B cell (primary cell): Measurements from ENCODE around the gene RBM33. TPM values are rescaled to one million over a fixed set of nuclear protein-coding genes. Genes with fewer than 3 reads are reported as not detected.
A peak's percentile ranks its signal among the peaks of the same experiment; 100 is the strongest.

Source experiments
- ATAC-seq: fragments of 200-7000 bp; cut with Tn5 transposase; one replicate; pipeline ENCODE4 v1.10.0; 2021; ENCODE audit warnings: low read depth, mild to moderate bottlenecking, moderate number of reproducible peaks, moderate library complexity
- CTCF ChIA-PET: fragments of 350-600 bp; sonication (Branson Sonifier 250); formaldehyde crosslinking; loops from one replicate; lab custom pipeline; 2021; ENCODE audit warnings: antibody characterized with exemption, inconsistent platforms; lab: Charles Lee
- POLR2A ChIA-PET: fragments of 350-600 bp; sonication (Branson Sonifier 250); formaldehyde crosslinking; loops from one replicate; lab custom pipeline; 2021; ENCODE audit warnings: antibody characterized with exemption; lab: Charles Lee
- DNase-seq: peaks from one replicate; pipeline ENCODE4 v3.0.0; 2013
- H2AFZ ChIP-seq: 2 replicates; pipeline ENCODE4 v1.6.1; 2012; ENCODE audit warnings: mild to moderate bottlenecking, low read depth, low read length; ENCODE audit not compliant: insufficient read depth, poor library complexity, severe bottlenecking
- H3K27ac ChIP-seq, 2 donors: 1 replicate in 1 of 2; 2 replicates in 1 of 2; pipeline ENCODE4 v1.5.1; 2012 to 2013; ENCODE audit warnings: low read length in 2 of 2, mild to moderate bottlenecking in 2 of 2, moderate library complexity in 1 of 2
- H3K27me3 ChIP-seq, 4 experiments: fragments of 200-600 bp in 1 of 4; sonication (generic) in 1 of 4; replicated peaks in 1 of 4; 1 replicate in 2 of 4; 2 replicates in 2 of 4; pipeline versions ENCODE4 v1.6.1 to v1.7.0; 2013 to 2016; ENCODE audit warnings: low read length in 3 of 4, mild to moderate bottlenecking in 2 of 4, mixed read lengths in 1 of 4, moderate library complexity in 1 of 4; ENCODE audit not compliant: insufficient read depth in 4 of 4, control insufficient read depth in 3 of 4; ENCODE audit errors: control extremely low read depth in 1 of 4
- H3K36me3 ChIP-seq, 2 experiments: replicated peaks in 1 of 2; 1 replicate in 1 of 2; 2 replicates in 1 of 2; pipeline versions ENCODE4 v1.6.1 to v1.7.1; 2013; ENCODE audit warnings: low read length in 1 of 2; ENCODE audit not compliant: insufficient read depth in 2 of 2, control insufficient read depth in 1 of 2; ENCODE audit errors: control extremely low read depth in 1 of 2, extremely low read depth in 1 of 2
- H3K4me1 ChIP-seq, 2 donors: fragments of 200-600 bp in 1 of 2; sonication (generic) in 1 of 2; 1 replicate in 1 of 2; 2 replicates in 1 of 2; pipeline versions ENCODE4 v1.5.1 to v1.6.1; 2013 to 2017; ENCODE audit warnings: low read length in 2 of 2; ENCODE audit not compliant: control insufficient read depth in 2 of 2, insufficient read depth in 2 of 2
- H3K4me2 ChIP-seq: replicated peaks from 2 replicates; pipeline ENCODE3; 2012; ENCODE audit warnings: mild to moderate bottlenecking, low read depth, low read length; ENCODE audit not compliant: poor library complexity, severe bottlenecking
- H3K4me3 ChIP-seq, 5 experiments: fragments of 200-600 bp in 1 of 5; sonication (generic) in 1 of 5; 1 replicate in 3 of 5; 2 replicates in 2 of 5; pipeline versions ENCODE4 v1.5.1 to v1.7.0; 2011 to 2016; ENCODE audit warnings: low read length in 4 of 5, mild to moderate bottlenecking in 4 of 5, low read depth in 2 of 5, control low read depth in 1 of 5, moderate library complexity in 1 of 5; ENCODE audit not compliant: insufficient read depth in 1 of 5; ENCODE audit errors: control extremely low read depth in 1 of 5, extremely low read depth in 1 of 5
- H3K79me2 ChIP-seq: fragments of 200-600 bp; sonication (generic); one replicate; pipeline ENCODE4 v1.6.0; 2016; ENCODE audit warnings: low read length; ENCODE audit not compliant: control insufficient read depth, insufficient read depth
- H3K9ac ChIP-seq: fragments of 200-600 bp; sonication (generic); 2 replicates; pipeline ENCODE4 v1.6.1; 2017; ENCODE audit warnings: mild to moderate bottlenecking, low read length, moderate library complexity
- H3K9me3 ChIP-seq, 3 donors: one replicate each; pipeline versions ENCODE4 v1.6.1 to v1.7.1; 2013; ENCODE audit warnings: low read length in 2 of 3; ENCODE audit not compliant: control insufficient read depth in 2 of 3, insufficient read depth in 1 of 3; ENCODE audit errors: control extremely low read depth in 1 of 3
- H4K20me1 ChIP-seq: 2 replicates; pipeline ENCODE4 v1.6.0; 2012; ENCODE audit warnings: mild to moderate bottlenecking, low read length; ENCODE audit not compliant: insufficient read depth, control insufficient read depth, poor library complexity, severe bottlenecking
- H3K27ac Mint-ChIP-seq: one replicate; pipeline ENCODE4 v1.8.0; 2021; ENCODE audit warnings: mixed read lengths
- H3K27me3 Mint-ChIP-seq: one replicate; pipeline ENCODE4 v1.8.0; 2021; ENCODE audit warnings: mixed read lengths
- H3K4me1 Mint-ChIP-seq: one replicate; pipeline ENCODE4 v1.8.0; 2021; ENCODE audit warnings: mixed read lengths
- H3K4me3 Mint-ChIP-seq: one replicate; pipeline ENCODE4 v1.8.0; 2021; ENCODE audit warnings: mixed read lengths
- H3K9me3 Mint-ChIP-seq: one replicate; pipeline ENCODE4 v1.8.0; 2022; ENCODE audit warnings: mixed read lengths; ENCODE audit not compliant: insufficient read depth
- CTCF ChIP-seq: fragments of 200-600 bp; IDR thresholded peaks from one replicate; pipeline ENCODE4 v1.8.0; 2022; ENCODE audit warnings: antibody characterized with exemption, mild to moderate bottlenecking
- EZH2 ChIP-seq: IDR thresholded peaks from 2 replicates; pipeline ENCODE4 v1.6.1; 2012; ENCODE audit warnings: borderline replicate concordance, low read depth, mild to moderate bottlenecking, moderate library complexity, low read length; ENCODE audit not compliant: insufficient read depth, poor library complexity, severe bottlenecking
- WGBS: methylation state at CpG from one replicate; pipeline ENCODE4 v1.1.5; 2013; ENCODE audit warnings: missing lambda C conversion rate; ENCODE audit not compliant: insufficient coverage; 5-methylcytosine and 5-hydroxymethylcytosine counted together
- intact Hi-C: fragments of 100-400 bp; cut with micrococcal nuclease; formaldehyde crosslinking; loops from one replicate; pipeline ENCODE4 v1.10.0; 2022
- polyA plus RNA-seq: library from polyadenylated mRNA; depleted of rRNA; stranded (reverse); fragments of >200 nt; gene quantifications from 2 replicates; pipeline ENCODE4 v1.2.3, GENCODE V29; 2012
- total RNA-seq, 2 donors: library from RNA; stranded (reverse); fragments of 120-200 nt in 1 of 2; gene quantifications; 1 replicate in 1 of 2; 2 replicates in 1 of 2; pipeline versions ENCODE4 v1.2.3 to v1.2.4, GENCODE V29; 2013 to 2022

RBM33 gene
- total and polyA plus RNA-seq, 2 donors (not counting 1 experiment from before 2014, with no cell fraction given): 33.5 to 189 TPM

GRCh38 chr7:155797262-155798250 is 153.1 kb downstream of the RBM33 start:
- H3K9me3 Mint-ChIP-seq: no peaks in the 10 kb centered on the region

More at GRCh38 chr7:155797262-155798250, 153.1 kb downstream of the RBM33 start:
- Histone ChIP-seq H3K4me3 (no peak overlapping the region), H3K9me3 (no peaks in the 10 kb centered on the region), H3K79me2 (no peaks in the 10 kb centered on the region), H3K27ac (no peak overlapping the region), H3K4me1 (peaks cover 18% of the 10 kb centered on the region in 2 donors), H3K27me3 (peaks cover 0 to 51% (median 15%) of the 10 kb centered on the region in 4 experiments), H3K36me3 (no peaks in the 10 kb centered on the region), H2AFZ (peak overlapping the region; percentile 33), H4K20me1 (no peaks in the 10 kb centered on the region), H3K4me2 (peak overlapping the region; percentile 59), H3K9ac (no peak overlapping the region)
- CTCF ChIA-PET: interaction anchor here (1.1 kb wide), 1 partner anchor 1019 kb away, joined by 3 read pairs; no protein-coding TSS in a partner anchor
- Mint-ChIP-seq H3K4me1 (peaks cover 10% of the 10 kb centered on the region), H3K4me3 (no peak overlapping the region), H3K27ac (no peak overlapping the region), H3K27me3 (peaks cover 46% of the 10 kb centered on the region)
- ATAC-seq: no peak
- intact Hi-C loops: loop anchor here (1.0 to 5.0 kb wide), 2 partner anchors 675 to 1020 kb away; no protein-coding TSS in a partner anchor
- POLR2A ChIA-PET: no interaction called here
- DNase-seq: no peak
- TF ChIP-seq CTCF (peak; percentile 35), EZH2 (no peak)
- 80% methylated on average over 35 of the region's 38 CpGs for WGBS
